ENCODE data around the gene SPIRE2. TPM values are rescaled to one million over a fixed set of nuclear protein-coding genes. Genes with fewer than 3 reads are reported as not detected.
"Not testable (repeated sequence)": the region's sequence is repeated elsewhere in the genome, so short reads cannot be mapped to it uniquely, and the experiment has no call there.

SPIRE2 gene
- total RNA-seq, 3 donors from 2014 or later, result 0.21 to 0.49 (median 0.23) TPM

GRCh38 chr16:89912627-89913026, 84.4 kb downstream of the SPIRE2 start:
- ATAC-seq, result no peak
- Mint-ChIP-seq H3K4me3 (no peak overlapping the region), H3K36me3 (ENCODE audit: insufficient read depth) (peaks cover 9% of the 10 kb centered on the region), H3K4me1 (ENCODE audit: low read depth) (peaks cover 5% of the 10 kb centered on the region), H3K9me3 (no peaks in the 10 kb centered on the region), H3K27me3 (ENCODE audit: low read depth) (no peaks in the 10 kb centered on the region)
- no peak for DNase-seq

DNA sequence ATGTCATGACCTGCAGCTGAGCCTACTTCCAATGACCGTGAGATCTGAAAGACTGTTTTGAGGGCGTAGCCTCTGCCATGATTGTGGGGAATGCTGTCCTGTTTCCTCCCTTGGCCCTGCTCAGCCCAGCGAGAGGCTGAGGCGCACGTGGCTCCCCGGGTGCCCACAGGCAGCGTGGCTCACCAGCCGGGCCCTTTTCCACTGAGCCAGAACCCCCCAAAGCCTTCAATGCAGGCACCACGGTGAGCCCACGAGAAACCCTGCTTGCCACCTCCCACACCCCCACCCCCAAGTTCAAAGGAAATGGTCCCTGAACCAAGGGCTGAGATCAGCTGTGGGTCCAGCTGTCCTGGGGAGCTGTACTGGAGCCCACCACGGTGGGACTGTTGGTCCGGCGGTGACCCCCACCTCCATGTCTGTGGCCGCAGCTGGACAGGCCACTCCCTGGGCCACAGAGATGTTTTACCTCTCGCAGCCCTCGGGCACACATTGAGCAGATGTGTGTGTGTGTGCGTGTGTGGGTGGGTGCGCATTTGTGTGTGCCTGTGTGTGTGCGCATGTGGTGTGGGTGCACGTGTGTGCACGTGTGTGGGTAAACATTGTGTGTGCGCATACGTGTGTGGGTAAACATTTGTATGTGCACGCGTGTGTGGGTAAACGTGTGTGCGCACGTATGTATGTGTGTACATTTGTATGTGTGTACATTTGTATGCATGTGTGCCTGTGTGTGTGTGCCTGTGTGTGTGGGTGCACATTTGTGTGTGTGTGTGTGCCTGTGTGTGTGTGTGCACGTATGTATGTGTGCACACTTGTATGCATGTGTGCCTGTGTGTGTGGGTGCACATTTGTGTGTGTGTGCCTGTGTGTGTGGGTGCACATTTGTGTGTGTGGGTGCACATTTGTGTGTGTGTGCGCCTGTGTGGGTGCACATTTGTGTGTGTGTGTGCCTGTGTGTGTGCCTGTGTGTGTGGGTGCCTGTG, 85.4 kb downstream of the SPIRE2 start:
- ATAC-seq, result no peak
- H3K36me3 Mint-ChIP-seq (ENCODE audit: insufficient read depth), result peaks cover 9% of the 10 kb centered on the region
- H3K4me1 Mint-ChIP-seq (ENCODE audit: low read depth), result peaks cover 14% of the 10 kb centered on the region
- H3K27me3 Mint-ChIP-seq (ENCODE audit: low read depth), result peaks cover 2% of the 10 kb centered on the region
- H3K9me3 Mint-ChIP-seq, result no peaks in the 10 kb centered on the region
- DNase-seq, result no peak
- H3K4me3 Mint-ChIP-seq, result no peak overlapping the region

GRCh38 chr16:89914642-89915285, 86.5 kb downstream of the SPIRE2 start:
- not testable (repeated sequence) for ATAC-seq; H3K27me3 Mint-ChIP-seq (ENCODE audit: low read depth); DNase-seq

GRCh38 chr16:89915303-89916232, 87.3 kb downstream of the SPIRE2 start:
- Mint-ChIP-seq H3K4me1 (ENCODE audit: low read depth) (peaks cover 24% of the 10 kb centered on the region), H3K27me3 (ENCODE audit: low read depth) (peaks cover 14% of the 10 kb centered on the region), H3K9me3 (no peaks in the 10 kb centered on the region), H3K4me3 (no peak overlapping the region), H3K36me3 (ENCODE audit: insufficient read depth) (peaks cover 9% of the 10 kb centered on the region)
- DNase-seq (no peak), ATAC-seq (no peak)

More at GRCh38 chr16:89914642-89915285, 86.5 kb downstream of the SPIRE2 start:
- not testable (repeated sequence) for H3K4me3 Mint-ChIP-seq; H3K9me3 Mint-ChIP-seq; H3K36me3 Mint-ChIP-seq (ENCODE audit: insufficient read depth)
- peaks cover 22% of the 10 kb centered on the region for H3K4me1 Mint-ChIP-seq (ENCODE audit: low read depth)

DNA sequence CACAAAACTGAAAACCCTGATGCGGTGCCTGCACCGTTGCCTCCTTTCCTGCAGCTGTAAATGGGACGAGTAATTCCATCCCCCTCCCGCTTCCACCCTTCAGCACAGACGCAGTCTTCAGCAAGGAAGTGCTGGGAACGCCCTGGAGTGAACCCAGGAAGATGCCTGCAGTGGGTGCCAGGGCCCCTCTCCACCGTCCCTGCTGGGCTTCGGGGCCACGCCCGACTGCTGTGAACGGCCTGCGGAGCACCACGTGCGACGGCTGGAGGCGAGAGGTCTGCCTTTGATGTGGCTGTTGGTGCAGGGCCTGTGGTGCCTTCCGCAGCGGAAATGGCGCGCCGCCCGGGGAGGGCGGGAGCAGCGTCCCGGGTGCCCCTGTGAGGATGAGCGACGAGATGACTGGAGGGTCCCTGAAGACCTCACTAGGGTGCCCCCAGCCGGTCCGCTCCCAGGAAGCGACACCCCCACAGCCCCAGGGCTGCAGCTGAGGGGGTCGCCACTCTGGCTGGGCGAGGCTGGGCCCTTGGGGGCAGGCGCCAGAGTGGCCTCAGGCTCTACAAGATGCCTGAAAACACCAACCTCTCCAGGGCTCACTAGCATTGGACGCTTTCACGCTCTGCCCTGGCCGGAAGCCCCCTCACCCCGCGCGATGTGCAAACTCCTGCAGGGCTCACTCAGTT, 89.6 kb downstream of the SPIRE2 start:
- DNase-seq (peak; percentile 48), ATAC-seq (peak; percentile 72 to 78)
- H3K9me3 Mint-ChIP-seq, result no peaks in the 10 kb centered on the region
- H3K4me1 Mint-ChIP-seq (ENCODE audit: low read depth), result peaks cover 42% of the 10 kb centered on the region
- H3K27me3 Mint-ChIP-seq (ENCODE audit: low read depth), result peaks cover 22% of the 10 kb centered on the region
- H3K36me3 Mint-ChIP-seq (ENCODE audit: insufficient read depth), result peaks cover 4% of the 10 kb centered on the region
- H3K4me3 Mint-ChIP-seq, result peak overlapping the region; percentile 62

GRCh38 chr16:89918453-89919347, 90.4 kb downstream of the SPIRE2 start, which contains the start of gene MC1R:
Gene MC1R (plus strand): TSS chr16:89918862. CDS start chr16:89919259, 397 bp downstream.
- peak; percentile 10 to 27 for ATAC-seq
- Mint-ChIP-seq H3K9me3 (no peaks in the 10 kb centered on the region), H3K4me1 (ENCODE audit: low read depth) (peaks cover 42% of the 10 kb centered on the region), H3K4me3 (peak within 1 kb of the TSS; percentile 62), H3K27me3 (ENCODE audit: low read depth) (peaks cover 22% of the 10 kb centered on the region), H3K36me3 (ENCODE audit: insufficient read depth) (no peaks in the 10 kb centered on the region)
- no peak for DNase-seq

- peaks cover 42% of the 10 kb centered on the region for H3K4me1 Mint-ChIP-seq (ENCODE audit: low read depth)
Measured at GRCh38 chr16:89919535-89920406, 91.5 kb downstream of the SPIRE2 start.

DNA sequence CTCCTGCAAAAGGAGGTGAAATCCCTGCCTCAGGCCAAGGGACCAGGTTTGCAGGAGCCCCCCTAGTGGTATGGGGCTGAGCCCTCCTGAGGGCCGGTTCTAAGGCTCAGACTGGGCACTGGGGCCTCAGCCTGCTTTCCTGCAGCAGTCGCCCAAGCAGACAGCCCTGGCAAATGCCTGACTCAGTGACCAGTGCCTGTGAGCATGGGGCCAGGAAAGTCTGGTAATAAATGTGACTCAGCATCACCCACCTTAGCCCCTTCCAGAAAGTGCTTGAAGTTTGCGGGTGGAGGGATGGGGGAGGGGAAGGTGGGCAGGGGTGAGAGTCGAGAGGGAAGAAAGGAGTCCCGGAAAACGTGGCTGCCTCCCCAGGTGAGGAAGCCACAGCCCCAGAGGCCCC, 92.4 kb downstream of the SPIRE2 start:
- no peak for ATAC-seq
- DNase-seq, result no peak
- Mint-ChIP-seq H3K9me3 (no peaks in the 10 kb centered on the region), H3K36me3 (ENCODE audit: insufficient read depth) (no peaks in the 10 kb centered on the region), H3K27me3 (ENCODE audit: low read depth) (peaks cover 32% of the 10 kb centered on the region), H3K4me1 (ENCODE audit: low read depth) (peaks cover 45% of the 10 kb centered on the region), H3K4me3 (no peak overlapping the region)

More at GRCh38 chr16:89919535-89920406, 91.5 kb downstream of the SPIRE2 start:
- Mint-ChIP-seq H3K36me3 (ENCODE audit: insufficient read depth) (no peaks in the 10 kb centered on the region), H3K4me3 (peak overlapping the region; percentile 16), H3K9me3 (no peaks in the 10 kb centered on the region), H3K27me3 (ENCODE audit: low read depth) (peaks cover 26% of the 10 kb centered on the region)
- ATAC-seq, result no peak
- no peak for DNase-seq

Other genes starting within 250 kb of the SPIRE2 start
- gene DPEP1, start 214.8 kb upstream of the SPIRE2 start, total RNA-seq, result not detected
- gene CHMP1A, start 170.8 kb upstream of the SPIRE2 start, total RNA-seq, result 100 to 1,000 TPM; 108 to 111 (median 108) TPM
- gene SPATA33, start 170.6 kb upstream of the SPIRE2 start, total RNA-seq, result 10 to 100 TPM in 1 of 3 donors, 1 to 10 TPM in 2; 7.5 to 11.8 (median 8.0) TPM
- 10 to 100 TPM; 76.3 to 82.5 (median 81.9) TPM for gene CDK10, start 141.8 kb upstream of the SPIRE2 start, total RNA-seq
- 10 to 100 TPM; 13.6 to 16.4 (median 14.3) TPM for gene SPATA2L, start 126.8 kb upstream of the SPIRE2 start, total RNA-seq
- 1 to 10 TPM; 2.2 to 4.8 (median 2.9) TPM for gene VPS9D1, start 107.6 kb upstream of the SPIRE2 start, total RNA-seq
- 10 to 100 TPM; 33.1 to 40.7 (median 35.5) TPM for gene ZNF276, start 106.9 kb upstream of the SPIRE2 start, total RNA-seq
- gene FANCA, start 11.8 kb upstream of the SPIRE2 start, total RNA-seq, result 100 to 1,000 TPM in 1 of 3 donors, 10 to 100 TPM in 2; 76.3 to 100 (median 89.4) TPM
- gene TCF25, start 45.1 kb downstream of the SPIRE2 start, total RNA-seq, result 100 to 1,000 TPM; 144 to 182 (median 164) TPM
- gene MC1R, start 90.4 kb downstream of the SPIRE2 start, total RNA-seq, result 1 to 10 TPM; 2.5 to 3.0 (median 2.6) TPM
- gene TUBB3, start 94.9 kb downstream of the SPIRE2 start, total RNA-seq, result under 1 TPM; 0.65 to 0.68 (median 0.66) TPM
- 10 to 100 TPM; 50.1 to 53.5 (median 50.3) TPM for gene DEF8, start 120.3 kb downstream of the SPIRE2 start, total RNA-seq
- gene DBNDD1, start 191.0 kb downstream of the SPIRE2 start, total RNA-seq, result 1 to 10 TPM in 1 of 3 donors, under 1 TPM in 2; 0.47 to 1.2 (median 0.92) TPM
- gene PRDM7, start 248.9 kb downstream of the SPIRE2 start, total RNA-seq, result not detected

Data from activated T-cell treated with anti-CD3 and anti-CD28 coated beads, Interleukin-2, amount 50 U/mL, for 4 hours (primary cell).